NOMO-1 (cell line): Measurements from ENCODE around the gene NPAS3.

Source experiments
- DNase-seq, 2 experiments: peaks; one replicate each; lab custom pipeline; 2025; ENCODE audit not compliant: unreplicated experiment in 2 of 2; lab: John Stamatoyannopoulos, UW

Gene NPAS3

DNA sequence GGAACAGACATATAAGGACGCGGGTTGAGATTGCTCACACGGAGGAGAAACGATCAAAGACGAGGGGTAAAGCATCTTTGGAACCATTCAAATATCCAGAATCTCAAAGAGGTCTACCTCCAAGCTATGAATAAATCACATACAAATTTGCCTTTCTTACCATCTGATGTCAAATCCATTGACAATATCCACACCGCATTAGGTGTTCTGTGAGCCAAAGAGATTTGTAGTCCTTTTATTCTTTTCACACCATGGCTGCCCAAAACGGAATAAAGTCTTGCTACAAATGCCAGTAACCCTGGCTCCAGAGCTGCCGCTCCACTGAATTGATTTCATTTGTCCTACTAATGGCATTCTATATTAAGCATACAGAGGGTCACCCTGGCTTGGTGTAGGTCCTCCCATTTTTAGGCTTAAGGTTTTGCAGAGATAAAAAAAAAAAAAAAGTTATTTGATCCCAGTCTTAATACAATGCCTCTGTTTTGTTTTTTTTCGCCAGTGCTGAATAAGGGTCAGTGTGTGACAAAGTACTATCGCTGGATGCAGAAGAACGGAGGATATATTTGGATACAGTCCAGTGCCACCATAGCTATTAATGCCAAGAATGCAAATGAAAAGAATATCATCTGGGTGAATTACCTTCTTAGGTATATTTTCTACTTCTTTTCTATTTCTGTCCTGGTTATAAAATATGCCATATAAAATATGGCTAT is 854.9 kb downstream of the NPAS3 start:
- DNase-seq, result no peak

DNA sequence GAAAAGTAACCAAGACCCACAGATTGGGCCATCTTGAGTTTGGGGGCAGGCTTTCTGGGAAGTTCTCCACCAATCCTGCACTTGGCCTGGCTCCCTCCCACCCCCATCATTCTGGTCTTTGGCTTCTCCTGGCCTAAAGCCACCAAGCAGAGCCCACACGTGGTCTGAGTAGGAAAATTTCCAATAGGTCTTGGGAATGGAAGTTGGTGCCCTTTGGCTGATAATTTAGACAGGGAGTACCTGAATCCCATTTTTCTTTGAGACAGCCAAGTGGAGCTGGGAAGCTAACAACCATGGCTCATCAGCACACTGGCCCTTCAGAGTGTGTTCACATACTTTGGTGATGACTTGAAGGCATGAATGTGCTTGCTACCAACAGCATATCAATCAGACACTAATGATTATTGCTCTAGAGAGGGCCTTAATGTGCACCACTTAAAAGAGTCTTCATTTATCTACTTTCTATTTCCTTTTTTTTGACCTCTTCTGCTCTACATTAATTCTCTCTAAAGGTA is 856.2 kb downstream of the NPAS3 start:
- no peak for DNase-seq

DNA sequence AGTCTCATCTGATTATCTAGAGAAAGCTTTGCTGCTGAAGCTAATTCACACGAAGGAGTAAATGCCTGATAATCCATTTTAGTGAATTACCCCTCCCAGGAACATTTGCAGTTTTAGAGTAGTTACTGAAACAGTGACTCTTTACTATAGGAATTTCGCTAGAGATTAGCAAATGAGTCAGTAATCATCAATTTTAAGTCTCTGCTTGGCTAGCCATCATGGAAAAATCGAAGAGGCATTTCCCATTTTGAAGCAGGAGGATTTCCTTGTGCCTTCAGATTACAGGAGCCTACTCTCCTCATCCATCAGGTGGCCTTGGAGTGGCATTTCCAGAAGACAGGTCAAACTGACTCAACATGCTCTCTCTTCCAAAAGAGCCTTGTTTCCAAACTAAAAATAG is 857.7 kb downstream of the NPAS3 start:
- no peak for DNase-seq

DNA sequence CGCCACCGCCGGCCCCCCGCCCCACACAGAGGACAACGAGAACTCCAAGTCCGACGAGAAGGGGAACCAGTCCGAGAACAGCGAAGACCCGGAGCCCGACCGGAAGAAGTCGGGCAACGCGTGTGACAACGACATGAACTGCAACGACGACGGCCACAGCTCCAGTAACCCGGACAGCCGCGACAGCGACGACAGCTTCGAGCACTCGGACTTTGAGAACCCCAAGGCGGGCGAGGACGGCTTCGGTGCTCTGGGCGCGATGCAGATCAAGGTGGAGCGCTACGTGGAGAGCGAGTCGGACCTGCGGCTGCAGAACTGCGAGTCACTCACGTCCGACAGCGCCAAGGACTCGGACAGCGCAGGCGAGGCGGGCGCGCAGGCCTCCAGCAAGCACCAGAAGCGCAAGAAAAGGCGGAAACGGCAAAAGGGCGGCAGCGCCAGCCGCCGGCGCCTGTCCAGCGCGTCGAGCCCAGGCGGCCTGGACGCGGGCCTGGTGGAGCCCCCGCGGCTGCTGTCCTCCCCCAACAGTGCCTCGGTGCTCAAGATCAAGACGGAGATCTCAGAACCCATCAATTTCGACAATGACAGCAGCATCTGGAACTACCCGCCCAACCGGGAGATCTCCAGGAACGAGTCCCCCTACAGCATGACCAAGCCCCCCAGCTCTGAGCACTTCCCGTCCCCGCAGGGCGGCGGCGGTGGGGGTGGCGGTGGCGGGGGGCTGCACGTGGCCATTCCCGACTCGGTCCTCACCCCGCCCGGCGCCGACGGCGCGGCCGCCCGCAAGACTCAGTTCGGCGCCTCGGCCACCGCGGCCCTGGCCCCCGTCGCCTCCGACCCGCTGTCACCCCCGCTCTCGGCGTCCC is 861.3 kb downstream of the NPAS3 start:
- DNase-seq, result no peak

DNA sequence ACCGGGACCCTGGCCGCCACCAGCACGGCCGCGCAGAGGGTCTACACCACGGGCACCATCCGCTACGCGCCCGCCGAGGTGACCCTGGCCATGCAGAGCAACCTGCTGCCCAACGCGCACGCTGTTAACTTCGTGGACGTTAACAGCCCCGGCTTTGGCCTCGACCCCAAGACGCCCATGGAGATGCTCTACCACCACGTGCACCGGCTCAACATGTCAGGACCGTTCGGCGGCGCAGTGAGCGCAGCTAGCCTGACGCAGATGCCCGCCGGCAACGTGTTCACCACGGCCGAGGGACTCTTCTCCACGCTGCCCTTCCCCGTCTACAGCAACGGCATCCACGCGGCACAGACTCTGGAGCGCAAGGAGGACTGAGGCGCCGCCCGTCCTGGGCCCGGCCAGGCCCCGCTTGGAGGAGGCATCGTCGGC is 862.1 kb downstream of the NPAS3 start:
- DNase-seq, result no peak

DNA sequence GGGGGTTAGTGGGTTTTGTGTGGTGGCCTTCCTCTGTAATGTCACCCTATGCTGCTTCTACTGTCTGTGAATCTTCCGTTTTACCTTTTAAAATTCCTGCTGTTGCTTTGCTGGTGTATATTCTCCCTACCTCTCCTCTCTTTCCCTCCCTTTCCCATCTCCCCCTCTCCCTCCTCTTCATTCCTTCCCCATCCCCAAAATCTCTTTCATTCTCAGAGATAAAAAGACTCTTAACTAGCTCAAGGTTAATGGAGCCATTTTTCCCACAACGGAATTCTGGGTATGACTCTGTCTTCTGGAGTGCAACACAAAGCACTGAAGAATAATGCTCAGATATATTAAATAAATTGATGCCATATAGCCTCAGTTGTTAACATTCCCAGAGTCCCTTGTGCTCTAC is 864.1 kb downstream of the NPAS3 start:
- no peak for DNase-seq

DNA sequence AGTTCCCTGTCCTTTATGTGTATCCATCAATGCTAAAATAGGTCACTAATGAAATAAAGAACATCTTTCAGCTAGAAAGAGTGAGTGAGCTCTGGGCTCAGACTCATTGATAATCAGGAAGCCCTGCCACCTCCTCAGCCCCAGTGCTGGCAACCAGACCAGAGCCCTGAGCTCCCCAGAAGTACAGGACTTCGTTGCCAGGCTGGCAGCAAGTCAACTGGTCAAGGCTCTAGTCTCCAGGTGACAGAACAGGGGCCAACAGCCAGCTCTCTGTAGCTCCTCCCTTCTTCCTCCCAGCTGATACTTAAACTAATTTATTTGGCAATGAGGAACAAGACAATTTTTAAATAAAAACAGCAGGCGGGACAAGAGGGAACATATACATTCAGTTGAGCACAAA is 866.9 kb downstream of the NPAS3 start:
- DNase-seq, result no peak

DNA sequence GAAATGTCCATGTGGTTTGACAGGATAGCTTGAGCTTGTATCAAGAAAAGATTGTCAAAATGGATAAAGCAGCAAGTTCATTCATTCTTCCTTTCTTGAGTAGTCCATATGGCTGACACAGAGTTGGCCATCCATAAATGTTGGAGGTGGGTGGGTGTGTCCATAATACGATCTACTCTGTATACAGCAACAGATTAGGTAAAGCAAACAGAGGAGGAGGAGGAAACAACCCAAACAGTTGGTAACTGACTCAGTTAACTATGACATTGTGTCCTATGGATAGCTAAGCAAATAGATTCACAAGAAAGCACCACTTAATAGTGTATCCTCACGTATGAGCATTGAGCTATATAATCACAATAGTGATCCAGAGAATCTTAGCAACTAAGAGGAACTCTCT is 868.2 kb downstream of the NPAS3 start:
- DNase-seq, result no peak

DNA sequence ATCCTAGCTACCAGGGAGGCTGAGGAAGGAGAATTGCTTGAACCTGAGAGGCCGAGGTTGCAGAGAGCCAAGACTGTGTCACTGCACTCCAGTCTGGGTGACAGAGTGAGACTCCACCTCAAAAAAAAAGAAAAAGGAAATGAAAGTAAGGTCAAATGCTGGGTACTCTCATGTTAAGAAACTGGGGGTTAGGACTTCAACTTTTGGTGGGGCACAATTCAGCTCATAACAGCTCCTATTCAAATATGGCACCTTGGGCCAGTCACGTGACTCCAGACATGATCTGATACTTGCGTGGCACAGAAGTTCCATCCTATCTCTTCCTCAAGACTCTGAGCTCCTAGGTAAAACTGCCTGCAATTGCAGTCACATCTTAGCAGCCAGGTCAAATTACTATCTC is 869.5 kb downstream of the NPAS3 start:
- peak; percentile 49 to 53 for DNase-seq

DNA sequence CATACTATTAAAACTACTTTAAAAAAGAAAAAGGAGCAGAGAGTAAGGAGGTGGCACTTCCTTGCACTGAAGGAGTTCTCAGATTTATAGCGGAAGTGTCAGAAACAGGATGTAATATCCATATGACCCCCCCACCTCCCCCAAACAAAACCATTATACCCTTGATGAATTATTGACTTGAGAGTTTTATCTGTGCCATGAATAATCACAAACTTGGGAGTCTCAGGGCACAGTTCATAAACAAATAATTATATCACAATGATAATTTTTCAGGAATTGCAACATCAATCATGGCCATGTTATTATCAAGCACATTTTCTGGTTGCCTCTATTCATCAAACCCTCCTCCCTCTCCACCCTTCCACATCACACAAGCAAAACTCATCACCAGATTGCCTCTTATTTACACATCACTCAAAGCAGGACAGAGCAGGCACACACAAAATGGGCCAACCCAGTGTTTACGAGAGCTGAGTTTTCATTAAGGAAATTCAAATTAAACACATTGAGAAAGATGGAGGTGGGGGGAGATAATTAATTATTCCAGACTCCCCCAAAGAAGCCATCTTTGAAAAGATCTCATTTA is 870.8 kb downstream of the NPAS3 start:
- no peak for DNase-seq

DNA sequence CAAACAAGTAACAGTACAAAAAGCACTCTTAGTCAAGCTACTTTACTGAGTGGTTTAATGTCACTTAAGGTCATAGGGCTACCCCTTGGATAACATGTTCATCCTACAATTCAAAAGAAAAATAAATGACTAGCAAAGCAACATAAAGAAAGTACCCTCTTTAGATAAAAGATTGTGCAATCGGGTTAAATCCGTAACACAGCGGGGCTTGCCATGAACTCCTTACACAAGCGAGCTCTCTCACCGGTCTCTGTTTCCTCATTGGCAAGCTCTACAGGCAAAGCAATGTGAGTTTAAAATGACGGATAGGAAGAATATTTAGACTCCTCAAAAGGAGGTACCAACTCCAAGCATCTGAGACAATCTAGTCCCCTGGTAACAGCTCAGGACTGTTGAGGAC is 871.6 kb downstream of the NPAS3 start:
- DNase-seq, result peak in 1 of 2 experiments; percentile 44

DNA sequence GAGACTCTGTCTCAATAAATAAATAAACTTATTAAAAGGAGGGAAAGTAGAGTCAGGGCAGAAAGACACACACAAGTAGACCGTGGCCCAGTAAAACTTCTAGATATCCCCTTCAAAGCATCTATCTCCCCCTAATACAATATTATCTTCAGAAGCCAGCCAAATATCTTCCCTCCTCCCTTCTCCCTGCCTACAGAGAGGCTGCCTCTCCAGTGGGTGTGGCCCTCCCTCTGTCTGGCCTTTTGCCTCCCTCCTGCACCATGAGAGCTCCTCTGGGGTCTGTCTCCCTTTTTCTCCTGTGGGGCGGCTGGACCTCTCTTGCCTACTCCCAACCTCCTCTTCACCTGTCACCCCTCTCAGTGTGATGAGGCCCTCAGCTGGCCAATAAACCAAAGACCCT is 873.0 kb downstream of the NPAS3 start:
- DNase-seq, result no peak

DNA sequence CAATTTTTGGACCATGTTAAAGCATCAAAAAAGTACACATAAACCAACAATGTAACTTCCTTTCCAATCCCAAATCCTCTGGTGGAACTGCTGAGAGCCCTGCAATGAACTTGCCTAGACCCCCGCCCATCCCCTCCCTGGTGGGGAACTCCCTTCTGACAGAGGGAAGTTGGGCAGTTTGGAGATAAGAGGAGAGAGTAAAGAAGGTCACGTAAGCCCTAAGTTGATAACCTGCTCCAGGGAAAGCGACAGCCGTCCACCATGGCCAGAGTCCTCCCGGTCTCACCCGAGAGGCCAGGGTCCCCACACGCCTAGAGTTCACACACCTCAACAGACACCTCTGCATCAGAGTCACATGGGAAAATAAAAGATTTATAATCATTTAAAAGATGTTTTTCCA is 873.5 kb downstream of the NPAS3 start:
- no peak for DNase-seq

DNA sequence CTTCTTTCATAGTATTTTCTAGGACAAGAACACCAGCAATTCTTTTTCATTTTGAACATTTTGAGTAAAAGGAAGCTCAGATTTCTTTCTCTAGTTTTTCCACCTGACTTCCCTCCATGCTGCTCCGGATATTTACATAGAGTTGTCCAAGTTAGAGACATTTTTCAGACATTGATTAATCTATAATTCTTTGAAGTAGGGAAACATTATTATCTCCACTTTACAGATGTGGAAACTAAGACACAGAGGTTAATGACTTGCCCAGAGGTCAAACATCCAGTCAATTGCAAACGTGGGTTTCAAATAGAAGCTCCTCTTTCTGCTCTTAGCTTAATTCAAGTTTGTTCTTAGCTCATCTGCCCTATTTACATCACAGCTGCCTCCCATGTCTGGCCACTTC is 873.9 kb downstream of the NPAS3 start:
- no peak for DNase-seq

DNA sequence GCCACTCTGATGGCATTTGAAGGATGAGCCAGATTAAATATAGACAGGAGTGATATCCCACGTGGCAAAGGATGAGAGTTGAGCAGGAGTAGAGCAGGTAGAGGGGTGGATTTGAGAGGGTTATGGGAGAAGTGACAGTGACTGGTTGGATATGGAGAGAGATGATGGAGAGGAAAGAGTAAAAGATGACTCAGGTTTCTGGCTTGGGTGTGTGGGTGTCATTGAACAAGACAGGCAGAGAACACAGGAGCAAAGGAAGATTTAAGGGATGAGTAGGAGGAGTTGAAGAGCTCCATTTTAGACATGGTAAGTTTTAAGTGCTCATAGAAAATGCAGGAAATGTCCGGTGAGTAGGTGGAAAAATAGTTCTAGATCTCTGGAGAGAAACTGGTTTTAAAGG is 875.3 kb downstream of the NPAS3 start:
- no peak for DNase-seq

DNA sequence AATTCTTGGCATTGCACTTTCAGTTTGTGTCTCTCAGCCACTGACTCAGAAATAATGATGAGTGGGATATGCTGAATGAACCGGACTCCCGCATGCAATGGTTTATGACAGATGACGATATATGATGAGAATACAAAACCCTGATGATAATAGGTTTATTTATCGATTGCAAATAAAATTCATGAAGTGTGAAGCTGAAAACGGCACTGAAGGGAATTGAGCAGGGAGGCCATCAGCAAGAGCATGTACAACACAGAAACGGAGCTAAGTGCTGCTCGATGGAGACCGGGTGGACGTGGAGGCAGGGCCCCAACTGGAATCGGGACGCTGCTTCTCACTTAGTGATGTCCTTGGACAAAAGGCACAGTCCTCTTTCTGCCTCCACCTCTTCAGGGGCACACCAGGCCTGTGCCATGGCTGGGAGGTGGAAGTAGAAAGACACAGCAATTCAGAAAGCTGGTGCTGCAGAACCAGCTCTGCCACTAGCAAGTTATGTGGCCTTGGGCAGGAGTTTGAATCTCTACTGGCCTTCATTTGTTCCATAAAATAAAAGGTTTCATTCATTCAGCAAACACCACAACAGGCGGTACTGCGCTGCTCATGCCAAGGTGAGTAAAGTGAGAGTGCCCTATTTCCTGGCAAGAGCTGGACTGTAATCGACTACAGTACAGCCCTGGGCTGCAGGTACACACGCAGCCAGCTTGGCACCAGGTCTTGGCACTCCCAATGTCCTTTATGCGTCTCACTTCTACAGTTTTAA is 895.2 kb downstream of the NPAS3 start:
- no peak for DNase-seq

DNA sequence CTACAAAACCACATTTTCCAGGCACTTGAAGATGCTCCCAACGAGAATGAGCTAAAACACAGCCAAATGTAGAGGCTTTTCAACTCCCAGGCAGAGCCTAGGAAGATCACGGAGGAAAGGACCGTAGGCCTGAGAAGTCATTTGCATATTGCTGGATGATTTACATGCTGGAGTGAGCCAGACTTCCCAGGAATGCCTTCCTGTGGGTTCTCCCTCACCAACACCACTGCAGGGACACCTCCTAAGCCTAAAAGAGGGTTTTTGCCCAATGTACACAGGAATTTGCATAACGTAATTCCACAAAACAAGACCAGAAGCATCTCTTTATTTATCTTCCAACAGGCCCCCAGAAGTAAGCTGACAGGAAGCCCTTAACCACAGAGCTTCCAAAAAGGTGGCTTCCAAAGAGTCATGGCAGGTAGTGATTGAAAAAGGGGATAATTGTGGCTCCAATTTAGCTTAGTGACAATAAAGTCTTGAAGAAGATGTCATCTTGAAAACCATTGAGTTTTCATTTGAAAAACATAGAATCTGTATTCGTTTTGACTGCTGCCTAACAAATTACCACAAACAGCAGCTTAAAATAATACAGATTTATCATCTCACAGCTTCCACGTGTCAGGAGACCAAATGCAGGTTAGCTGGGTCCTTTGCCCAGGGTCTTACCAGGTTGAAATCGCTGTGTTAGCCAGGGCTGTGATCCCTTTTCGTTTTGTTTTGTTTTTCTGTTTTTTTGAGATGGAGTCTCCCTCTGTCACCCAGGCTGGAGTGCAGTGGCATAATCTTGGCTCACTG is 896.0 kb downstream of the NPAS3 start:
- DNase-seq, result no peak

DNA sequence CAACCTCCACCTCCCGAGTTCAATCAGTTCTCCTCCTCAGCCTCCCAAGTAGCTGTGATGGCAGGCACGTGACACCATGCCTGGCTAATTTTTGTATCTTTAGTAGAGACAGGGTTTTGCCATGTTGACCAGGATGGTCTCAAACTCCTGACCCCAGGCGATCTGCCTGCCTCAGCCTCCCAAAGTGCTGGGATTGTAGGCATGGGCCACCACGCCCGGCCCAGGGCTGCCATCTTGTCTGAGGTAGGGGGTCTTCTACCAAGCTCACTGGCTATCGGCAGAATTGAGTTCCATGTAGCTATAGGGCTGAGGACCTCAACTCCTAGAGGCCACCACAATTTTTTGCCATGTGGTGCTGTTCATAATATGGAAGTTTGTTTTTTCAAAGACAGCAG is 896.6 kb downstream of the NPAS3 start:
- no peak for DNase-seq

DNA sequence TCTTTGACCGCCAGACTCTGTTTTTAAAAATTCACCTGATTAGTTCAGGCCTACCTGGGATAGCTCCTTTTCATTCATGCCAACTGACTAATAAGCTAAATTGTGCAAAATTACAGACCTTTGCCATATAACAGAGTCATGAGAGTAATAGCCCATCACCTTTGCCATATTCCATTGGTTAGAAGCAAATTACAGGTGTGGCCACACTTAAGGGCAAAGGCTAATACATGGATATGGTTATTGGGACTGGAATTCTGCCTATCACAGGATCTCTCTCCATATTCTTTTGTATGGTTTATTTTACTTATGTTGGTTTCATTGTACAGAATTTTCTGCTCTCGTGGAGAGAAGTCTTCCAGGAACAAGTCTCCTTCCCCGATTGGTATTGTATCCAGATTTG is 897.0 kb downstream of the NPAS3 start:
- DNase-seq, result no peak

DNA sequence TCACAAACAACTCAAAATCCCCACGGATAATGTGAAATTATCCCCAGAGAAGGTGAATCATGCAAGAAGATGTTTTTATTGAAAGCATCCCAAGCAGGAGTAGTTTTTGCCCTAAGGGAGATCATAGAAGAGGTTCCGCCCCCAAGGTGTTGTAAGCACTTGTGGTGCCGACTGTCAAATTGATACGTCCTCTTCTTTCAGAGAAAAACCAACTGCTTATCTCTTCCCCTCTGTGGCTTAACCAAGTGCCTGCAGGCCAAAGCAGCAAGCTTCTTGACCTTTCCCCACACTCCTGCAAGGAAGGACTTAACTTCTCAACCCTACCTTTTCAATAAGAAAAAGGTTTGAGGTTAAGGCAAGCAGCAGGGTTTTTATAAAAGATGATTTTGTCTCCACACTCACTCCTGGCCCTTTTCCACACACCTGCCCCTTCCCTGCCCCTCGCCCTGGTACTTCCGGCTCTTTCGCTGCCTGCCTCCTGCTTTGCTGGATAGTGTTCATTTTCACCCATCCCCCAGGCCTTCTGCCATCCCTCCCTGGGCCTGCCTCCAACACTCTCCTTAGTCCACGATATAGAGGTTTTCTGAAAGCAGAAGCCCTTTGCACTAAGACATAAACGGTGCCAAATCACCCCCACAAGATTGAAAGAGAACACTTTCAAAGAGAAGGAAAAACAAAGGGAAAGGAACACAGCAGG is 897.7 kb downstream of the NPAS3 start:
- no peak for DNase-seq
